Measurements from ENCODE around the gene HEPN1.

DNA sequence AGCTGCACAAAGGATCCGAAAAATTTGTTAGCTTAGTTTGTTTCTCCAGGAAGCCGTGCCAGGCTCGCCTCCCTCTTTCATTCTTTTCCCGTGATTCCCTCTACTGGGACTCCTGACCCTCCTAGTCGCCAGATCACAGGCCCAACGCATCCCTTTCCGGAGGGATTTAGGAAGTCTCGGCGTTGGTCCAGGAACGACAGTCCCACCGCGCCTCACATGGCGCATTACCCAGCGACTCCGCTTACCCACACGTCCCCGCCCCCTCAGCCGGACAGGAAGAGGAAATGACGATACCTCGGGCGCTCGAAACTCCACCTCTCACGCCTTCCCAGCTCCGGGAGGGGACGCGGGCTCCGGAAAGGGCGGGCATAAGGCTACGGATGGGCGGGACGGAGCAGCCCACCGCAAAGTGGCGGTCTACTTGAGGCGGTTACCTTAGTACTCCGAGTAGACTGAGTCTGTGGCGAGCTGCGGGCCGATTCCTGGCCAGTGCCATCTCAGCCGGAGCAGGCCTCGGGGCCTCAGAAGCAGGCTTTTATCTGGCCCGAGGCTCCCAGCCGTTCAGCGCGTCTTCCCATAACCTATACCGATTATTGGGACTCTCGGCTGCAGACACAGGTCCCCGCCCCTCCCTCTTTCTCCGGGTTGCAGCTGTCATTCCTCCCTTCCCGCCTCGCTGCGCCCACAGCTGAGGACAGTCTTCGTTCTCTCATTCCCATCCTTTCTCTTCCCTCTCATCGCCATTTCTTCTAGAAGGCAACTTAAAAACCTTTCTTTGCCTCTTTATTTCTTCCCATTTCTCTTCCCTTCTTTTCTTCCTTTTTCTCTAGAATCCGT lies 34.9 kb downstream of the HEPN1 start, which contains the start of gene CCDC15:
- no peak for TF ChIP-seq REST (IDR thresholded peaks at IDR 0.05; ENCODE audit: unreplicated experiment)
- no peak for TF ChIP-seq JUNB (IDR thresholded peaks at IDR 0.05; ENCODE audit: unreplicated experiment)
- TF ChIP-seq, protein P1, sequence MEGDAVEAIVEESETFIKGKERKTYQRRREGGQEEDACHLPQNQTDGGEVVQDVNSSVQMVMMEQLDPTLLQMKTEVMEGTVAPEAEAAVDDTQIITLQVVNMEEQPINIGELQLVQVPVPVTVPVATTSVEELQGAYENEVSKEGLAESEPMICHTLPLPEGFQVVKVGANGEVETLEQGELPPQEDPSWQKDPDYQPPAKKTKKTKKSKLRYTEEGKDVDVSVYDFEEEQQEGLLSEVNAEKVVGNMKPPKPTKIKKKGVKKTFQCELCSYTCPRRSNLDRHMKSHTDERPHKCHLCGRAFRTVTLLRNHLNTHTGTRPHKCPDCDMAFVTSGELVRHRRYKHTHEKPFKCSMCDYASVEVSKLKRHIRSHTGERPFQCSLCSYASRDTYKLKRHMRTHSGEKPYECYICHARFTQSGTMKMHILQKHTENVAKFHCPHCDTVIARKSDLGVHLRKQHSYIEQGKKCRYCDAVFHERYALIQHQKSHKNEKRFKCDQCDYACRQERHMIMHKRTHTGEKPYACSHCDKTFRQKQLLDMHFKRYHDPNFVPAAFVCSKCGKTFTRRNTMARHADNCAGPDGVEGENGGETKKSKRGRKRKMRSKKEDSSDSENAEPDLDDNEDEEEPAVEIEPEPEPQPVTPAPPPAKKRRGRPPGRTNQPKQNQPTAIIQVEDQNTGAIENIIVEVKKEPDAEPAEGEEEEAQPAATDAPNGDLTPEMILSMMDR (conservative IDR thresholded peaks at IDR 0.05; ENCODE audit: low read depth in 2 of 2): no peak
- peak; percentile 90 for TF ChIP-seq CREB1 (CRISPR knock-in tag; IDR thresholded peaks at IDR 0.05; ENCODE audit: low read depth)
- TF ChIP-seq EZH2 (IDR thresholded peaks at IDR 0.05; ENCODE audit: low read depth, unreplicated experiment): no peak
- no peak for TF ChIP-seq EZH2phosphoT487 (IDR thresholded peaks at IDR 0.05; ENCODE audit: unreplicated experiment)
- peak; percentile 95 for TF ChIP-seq POLR2AphosphoS5 (IDR thresholded peaks at IDR 0.05; ENCODE audit: low read depth)
- TF ChIP-seq, protein P2, sequence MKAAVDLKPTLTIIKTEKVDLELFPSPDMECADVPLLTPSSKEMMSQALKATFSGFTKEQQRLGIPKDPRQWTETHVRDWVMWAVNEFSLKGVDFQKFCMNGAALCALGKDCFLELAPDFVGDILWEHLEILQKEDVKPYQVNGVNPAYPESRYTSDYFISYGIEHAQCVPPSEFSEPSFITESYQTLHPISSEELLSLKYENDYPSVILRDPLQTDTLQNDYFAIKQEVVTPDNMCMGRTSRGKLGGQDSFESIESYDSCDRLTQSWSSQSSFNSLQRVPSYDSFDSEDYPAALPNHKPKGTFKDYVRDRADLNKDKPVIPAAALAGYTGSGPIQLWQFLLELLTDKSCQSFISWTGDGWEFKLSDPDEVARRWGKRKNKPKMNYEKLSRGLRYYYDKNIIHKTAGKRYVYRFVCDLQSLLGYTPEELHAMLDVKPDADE (IDR thresholded peaks at IDR 0.05): peak; percentile 67; the same call in 1 of the 2 replicates
- no peak for TF ChIP-seq ZNF331 (CRISPR knock-in tag; IDR thresholded peaks at IDR 0.05; ENCODE audit: low read depth)
- TF ChIP-seq ZNF114 (CRISPR knock-in tag; IDR thresholded peaks at IDR 0.05): no peak

All from GM23338 (cell line).